Measurements from ENCODE around the gene WHAMM. TPM values are rescaled to one million over a fixed set of nuclear protein-coding genes. Genes with fewer than 3 reads are reported as not detected.

Gene WHAMM
- total RNA-seq, 1 experiment from 2014 or later, result 6.9 TPM

DNA sequence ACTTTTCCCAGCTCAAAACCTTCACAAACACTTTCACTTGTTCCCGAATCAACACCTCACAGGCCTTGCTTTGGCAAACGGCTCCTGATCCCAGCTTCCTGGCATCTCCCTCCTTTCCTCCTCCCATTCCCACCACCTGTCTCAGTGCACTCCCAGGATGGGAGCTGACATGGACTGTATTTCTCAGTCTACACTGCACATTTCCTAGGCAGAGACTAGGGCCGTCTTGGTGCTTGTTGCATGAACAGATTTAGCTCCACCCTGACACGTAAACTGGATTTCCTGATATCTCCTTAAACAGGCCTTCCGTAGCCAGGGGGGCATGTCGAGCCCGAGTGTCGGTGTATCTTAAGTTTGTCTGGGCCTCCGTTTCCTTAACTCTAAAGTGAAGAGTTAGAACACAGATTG, 790 bp upstream of the WHAMM start:
- intact Hi-C loops (cut with micrococcal nuclease; ENCODE audit: unreplicated experiment), result loop anchor here (1.0 to 2.0 kb wide), 2 partner anchors 58 to 268 kb away; partner anchors contain the start of gene RPS17
- CTCF ChIA-PET, result no interaction called here
- H3K4me3 ChIP-seq, result peak overlapping the region; percentile 99; the same call in 1 of the 2 replicates
- H3K27me3 ChIP-seq (ENCODE audit: insufficient read depth, low read depth), result no peaks in the 10 kb centered on the region
- DNase-seq, result peak in 1 of 2 experiments; percentile 20
- peaks cover under 1% of the 10 kb centered on the region; the same call in 1 of the 2 replicates for H3K36me3 ChIP-seq (ENCODE audit: low read depth)
- no peaks in the 10 kb centered on the region for H4K20me1 ChIP-seq (ENCODE audit: insufficient read depth)
- peak overlapping the region; percentile 97 for H3K4me2 ChIP-seq
- H3K9me3 ChIP-seq (ENCODE audit: insufficient read depth, low read depth), result no peaks in the 10 kb centered on the region
- H3K79me2 ChIP-seq (ENCODE audit: low read depth), result peaks cover 32% of the 10 kb centered on the region
- peak overlapping the region; percentile 80; the same call in 1 of the 2 replicates for H3K27ac ChIP-seq
- H2AFZ ChIP-seq, result peak overlapping the region; percentile 78
- no TSS peak for BruUV-seq (replicated peaks)
- TF ChIP-seq EZH2 (IDR thresholded peaks at IDR 0.05; ENCODE audit: low read depth), result no peak
- TF ChIP-seq, protein P1, sequence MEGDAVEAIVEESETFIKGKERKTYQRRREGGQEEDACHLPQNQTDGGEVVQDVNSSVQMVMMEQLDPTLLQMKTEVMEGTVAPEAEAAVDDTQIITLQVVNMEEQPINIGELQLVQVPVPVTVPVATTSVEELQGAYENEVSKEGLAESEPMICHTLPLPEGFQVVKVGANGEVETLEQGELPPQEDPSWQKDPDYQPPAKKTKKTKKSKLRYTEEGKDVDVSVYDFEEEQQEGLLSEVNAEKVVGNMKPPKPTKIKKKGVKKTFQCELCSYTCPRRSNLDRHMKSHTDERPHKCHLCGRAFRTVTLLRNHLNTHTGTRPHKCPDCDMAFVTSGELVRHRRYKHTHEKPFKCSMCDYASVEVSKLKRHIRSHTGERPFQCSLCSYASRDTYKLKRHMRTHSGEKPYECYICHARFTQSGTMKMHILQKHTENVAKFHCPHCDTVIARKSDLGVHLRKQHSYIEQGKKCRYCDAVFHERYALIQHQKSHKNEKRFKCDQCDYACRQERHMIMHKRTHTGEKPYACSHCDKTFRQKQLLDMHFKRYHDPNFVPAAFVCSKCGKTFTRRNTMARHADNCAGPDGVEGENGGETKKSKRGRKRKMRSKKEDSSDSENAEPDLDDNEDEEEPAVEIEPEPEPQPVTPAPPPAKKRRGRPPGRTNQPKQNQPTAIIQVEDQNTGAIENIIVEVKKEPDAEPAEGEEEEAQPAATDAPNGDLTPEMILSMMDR (conservative IDR thresholded peaks at IDR 0.05), result no peak
- H3F3A ChIP-seq (ENCODE audit: insufficient read depth, low read depth), result peaks cover 13% of the 10 kb centered on the region; the same call in 1 of the 2 replicates
- H3K9me2 ChIP-seq (ENCODE audit: insufficient read depth), result no peaks in the 10 kb centered on the region
- peaks cover 17% of the 10 kb centered on the region for H3K4me1 ChIP-seq (replicated peaks; ENCODE audit: insufficient read depth)
- POLR2A ChIA-PET (ENCODE audit: unreplicated experiment), result interaction anchor here (0.6 kb wide), 1 partner anchor 58 kb away, joined by 3 read pairs; no protein-coding TSS in a partner anchor

DNA sequence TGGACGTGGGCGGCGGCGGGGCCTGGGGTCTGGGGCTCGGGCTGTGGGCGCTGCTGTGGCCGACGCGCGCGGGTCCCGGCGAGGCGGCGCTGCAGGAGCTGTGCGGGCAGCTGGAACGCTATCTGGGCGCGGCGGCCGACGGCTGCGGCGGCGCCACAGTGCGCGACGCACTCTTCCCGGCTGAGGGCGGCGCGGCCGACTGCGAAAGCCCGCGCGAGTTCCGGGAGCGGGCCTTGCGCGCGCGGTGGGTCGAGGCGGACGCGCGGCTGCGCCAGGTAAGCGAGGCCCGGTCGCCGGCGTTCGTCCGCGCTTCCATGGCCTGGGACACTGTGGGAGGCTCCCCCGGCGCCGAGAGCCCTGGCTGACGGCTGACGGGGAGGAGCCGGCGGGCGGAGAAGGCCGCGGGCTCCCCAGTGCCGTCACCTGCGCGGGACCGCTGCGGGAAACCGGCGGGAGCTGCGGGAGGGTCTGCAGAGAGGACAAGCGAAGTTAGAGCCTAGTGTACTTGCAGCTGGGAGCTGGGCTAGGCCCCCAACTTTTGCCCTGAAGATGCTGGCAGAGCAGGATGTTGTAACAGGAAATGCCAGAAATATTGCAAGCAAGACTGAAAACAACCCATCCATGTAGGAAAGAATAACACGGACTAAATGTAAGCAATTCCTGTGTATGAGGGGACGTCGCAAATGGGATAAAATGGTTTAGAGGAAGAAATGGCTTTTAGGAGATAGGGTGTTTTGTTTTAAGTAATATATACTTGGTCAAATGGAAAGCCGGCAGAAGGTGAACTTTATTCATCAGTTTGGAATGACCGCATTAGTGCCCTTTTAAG, 847 bp downstream of the WHAMM start:
- H3F3A ChIP-seq (ENCODE audit: insufficient read depth, low read depth), result peaks cover 13% of the 10 kb centered on the region; the same call in 1 of the 2 replicates
- intact Hi-C loops (cut with micrococcal nuclease; ENCODE audit: unreplicated experiment), result no loop called here
- peaks cover 17% of the 10 kb centered on the region for H3K4me1 ChIP-seq (replicated peaks; ENCODE audit: insufficient read depth)
- BruUV-seq (replicated peaks), result no TSS peak
- peak; percentile 28 to 43 for DNase-seq
- peaks cover 34% of the 10 kb centered on the region for H3K79me2 ChIP-seq (ENCODE audit: low read depth)
- H4K20me1 ChIP-seq (ENCODE audit: insufficient read depth), result no peaks in the 10 kb centered on the region
- H3K27ac ChIP-seq, result peak overlapping the region; percentile 80
- peaks cover 8% of the 10 kb centered on the region; the same call in 1 of the 2 replicates for H3K36me3 ChIP-seq (ENCODE audit: low read depth)
- H3K27me3 ChIP-seq (ENCODE audit: insufficient read depth, low read depth), result no peaks in the 10 kb centered on the region
- no peaks in the 10 kb centered on the region for H3K9me2 ChIP-seq (ENCODE audit: insufficient read depth)
- POLR2A ChIA-PET (ENCODE audit: unreplicated experiment), result interaction anchor here (0.8 kb wide), 1 partner anchor 60 kb away, joined by 4 read pairs; no protein-coding TSS in a partner anchor
- H3K9me3 ChIP-seq (ENCODE audit: insufficient read depth, low read depth), result no peaks in the 10 kb centered on the region
- CTCF ChIA-PET, result interaction anchor here (0.6 kb wide), 1 partner anchor 202 kb away, joined by 4 read pairs; no protein-coding TSS in a partner anchor
- peak overlapping the region; percentile 81 for H2AFZ ChIP-seq
- TF ChIP-seq EZH2 (IDR thresholded peaks at IDR 0.05; ENCODE audit: low read depth), result no peak
- TF ChIP-seq, protein P1 (conservative IDR thresholded peaks at IDR 0.05), result no peak
- peak overlapping the region; percentile 97 for H3K4me2 ChIP-seq
- peak overlapping the region; percentile 99 for H3K4me3 ChIP-seq

DNA sequence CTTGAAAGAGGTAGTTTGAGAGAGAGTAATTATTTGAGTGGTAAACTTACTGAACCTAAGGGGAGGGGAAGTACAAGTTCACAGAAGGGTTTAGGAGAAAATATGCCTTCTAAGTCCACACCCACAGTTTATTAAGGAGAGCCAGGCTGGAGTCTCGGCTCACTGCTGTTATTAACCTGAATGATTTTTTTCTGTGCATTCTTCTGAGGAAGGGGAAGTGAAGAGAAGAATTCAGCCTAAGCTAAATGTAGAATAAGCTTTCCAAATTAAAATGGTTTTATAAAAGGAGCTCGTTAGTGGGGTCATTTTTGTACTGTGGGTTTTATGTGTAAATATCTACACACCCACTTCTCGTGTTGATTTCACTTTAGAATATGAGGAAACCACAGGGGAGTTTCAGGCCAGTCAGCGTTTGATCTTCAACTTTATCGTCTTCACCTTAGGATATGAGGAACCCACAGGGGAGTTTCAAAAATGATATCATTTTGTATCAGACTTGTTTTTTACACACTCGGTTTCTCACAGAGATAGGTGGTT, 1.5 kb downstream of the WHAMM start:
- Histone ChIP-seq H3K4me3 (peak overlapping the region; percentile 99), H3K27ac (peak overlapping the region; percentile 80), H3K9me2 (ENCODE audit: insufficient read depth) (no peaks in the 10 kb centered on the region), H3K36me3 (ENCODE audit: low read depth) (peaks cover 11% of the 10 kb centered on the region; the same call in 1 of the 2 replicates), H3K9me3 (ENCODE audit: insufficient read depth, low read depth) (no peaks in the 10 kb centered on the region), H3K4me1 (replicated peaks; ENCODE audit: insufficient read depth) (peaks cover 17% of the 10 kb centered on the region), H3K79me2 (ENCODE audit: low read depth) (peaks cover 37% of the 10 kb centered on the region), H2AFZ (peak overlapping the region; percentile 81), H4K20me1 (ENCODE audit: insufficient read depth) (no peaks in the 10 kb centered on the region), H3K27me3 (ENCODE audit: insufficient read depth, low read depth) (no peaks in the 10 kb centered on the region), H3K4me2 (peak overlapping the region; percentile 97), H3F3A (ENCODE audit: insufficient read depth, low read depth) (peaks cover 13% of the 10 kb centered on the region; the same call in 1 of the 2 replicates)
- ChIA-PET CTCF (no interaction called here), POLR2A (ENCODE audit: unreplicated experiment) (interaction anchor here (0.8 kb wide), 1 partner anchor 61 kb away, joined by 4 read pairs; no protein-coding TSS in a partner anchor)
- no peak for DNase-seq
- intact Hi-C loops (cut with micrococcal nuclease; ENCODE audit: unreplicated experiment), result no loop called here
- TF ChIP-seq, protein P1 (conservative IDR thresholded peaks at IDR 0.05), result no peak
- TF ChIP-seq EZH2 (IDR thresholded peaks at IDR 0.05; ENCODE audit: low read depth), result no peak
- BruUV-seq (replicated peaks), result TSS peak; percentile 53

All from PC-9 (cell line).